ENCODE data around the gene P2RX3. TPM values are rescaled to one million over a fixed set of nuclear protein-coding genes. Genes with fewer than 3 reads are reported as not detected.

Gene P2RX3
- total and polyA plus RNA-seq, 2 of the 8 experiments (the other 6 are each of a cell fraction or from before 2014, with no cell fraction given): 0.45 to 0.47 TPM

DNA sequence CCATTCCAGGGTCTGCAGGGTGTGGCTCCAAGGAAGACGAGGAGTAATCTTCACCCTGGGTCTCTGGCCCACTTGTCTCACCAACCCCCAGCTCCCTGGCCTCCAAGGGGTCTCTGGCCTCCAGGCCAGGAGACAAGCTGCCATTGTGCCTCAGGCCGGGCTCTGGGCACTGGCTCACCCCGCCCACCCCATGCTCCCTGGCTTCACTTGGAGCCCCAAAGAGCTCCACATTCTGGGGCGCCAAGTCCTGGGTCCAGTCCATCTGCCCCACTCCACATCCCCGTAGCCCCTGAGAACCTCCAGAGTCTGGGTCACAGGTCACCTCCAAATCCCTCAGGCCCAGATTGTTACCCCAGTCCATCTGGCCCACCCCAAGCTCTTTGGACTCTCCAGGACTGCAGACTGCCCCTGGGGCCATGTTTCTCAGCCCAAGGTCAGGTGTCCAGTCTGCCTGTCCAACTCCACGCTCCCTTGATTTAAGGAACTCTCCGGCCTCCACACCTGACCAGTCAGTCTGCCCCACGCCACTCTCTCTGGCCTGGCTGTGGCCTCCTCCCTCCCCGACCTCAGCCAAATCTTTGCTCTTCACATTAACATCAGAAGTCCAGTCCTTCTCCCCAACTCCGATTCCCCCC, 29.6 kb upstream of the P2RX3 start (continued):
- TF ChIP-seq, protein P1, sequence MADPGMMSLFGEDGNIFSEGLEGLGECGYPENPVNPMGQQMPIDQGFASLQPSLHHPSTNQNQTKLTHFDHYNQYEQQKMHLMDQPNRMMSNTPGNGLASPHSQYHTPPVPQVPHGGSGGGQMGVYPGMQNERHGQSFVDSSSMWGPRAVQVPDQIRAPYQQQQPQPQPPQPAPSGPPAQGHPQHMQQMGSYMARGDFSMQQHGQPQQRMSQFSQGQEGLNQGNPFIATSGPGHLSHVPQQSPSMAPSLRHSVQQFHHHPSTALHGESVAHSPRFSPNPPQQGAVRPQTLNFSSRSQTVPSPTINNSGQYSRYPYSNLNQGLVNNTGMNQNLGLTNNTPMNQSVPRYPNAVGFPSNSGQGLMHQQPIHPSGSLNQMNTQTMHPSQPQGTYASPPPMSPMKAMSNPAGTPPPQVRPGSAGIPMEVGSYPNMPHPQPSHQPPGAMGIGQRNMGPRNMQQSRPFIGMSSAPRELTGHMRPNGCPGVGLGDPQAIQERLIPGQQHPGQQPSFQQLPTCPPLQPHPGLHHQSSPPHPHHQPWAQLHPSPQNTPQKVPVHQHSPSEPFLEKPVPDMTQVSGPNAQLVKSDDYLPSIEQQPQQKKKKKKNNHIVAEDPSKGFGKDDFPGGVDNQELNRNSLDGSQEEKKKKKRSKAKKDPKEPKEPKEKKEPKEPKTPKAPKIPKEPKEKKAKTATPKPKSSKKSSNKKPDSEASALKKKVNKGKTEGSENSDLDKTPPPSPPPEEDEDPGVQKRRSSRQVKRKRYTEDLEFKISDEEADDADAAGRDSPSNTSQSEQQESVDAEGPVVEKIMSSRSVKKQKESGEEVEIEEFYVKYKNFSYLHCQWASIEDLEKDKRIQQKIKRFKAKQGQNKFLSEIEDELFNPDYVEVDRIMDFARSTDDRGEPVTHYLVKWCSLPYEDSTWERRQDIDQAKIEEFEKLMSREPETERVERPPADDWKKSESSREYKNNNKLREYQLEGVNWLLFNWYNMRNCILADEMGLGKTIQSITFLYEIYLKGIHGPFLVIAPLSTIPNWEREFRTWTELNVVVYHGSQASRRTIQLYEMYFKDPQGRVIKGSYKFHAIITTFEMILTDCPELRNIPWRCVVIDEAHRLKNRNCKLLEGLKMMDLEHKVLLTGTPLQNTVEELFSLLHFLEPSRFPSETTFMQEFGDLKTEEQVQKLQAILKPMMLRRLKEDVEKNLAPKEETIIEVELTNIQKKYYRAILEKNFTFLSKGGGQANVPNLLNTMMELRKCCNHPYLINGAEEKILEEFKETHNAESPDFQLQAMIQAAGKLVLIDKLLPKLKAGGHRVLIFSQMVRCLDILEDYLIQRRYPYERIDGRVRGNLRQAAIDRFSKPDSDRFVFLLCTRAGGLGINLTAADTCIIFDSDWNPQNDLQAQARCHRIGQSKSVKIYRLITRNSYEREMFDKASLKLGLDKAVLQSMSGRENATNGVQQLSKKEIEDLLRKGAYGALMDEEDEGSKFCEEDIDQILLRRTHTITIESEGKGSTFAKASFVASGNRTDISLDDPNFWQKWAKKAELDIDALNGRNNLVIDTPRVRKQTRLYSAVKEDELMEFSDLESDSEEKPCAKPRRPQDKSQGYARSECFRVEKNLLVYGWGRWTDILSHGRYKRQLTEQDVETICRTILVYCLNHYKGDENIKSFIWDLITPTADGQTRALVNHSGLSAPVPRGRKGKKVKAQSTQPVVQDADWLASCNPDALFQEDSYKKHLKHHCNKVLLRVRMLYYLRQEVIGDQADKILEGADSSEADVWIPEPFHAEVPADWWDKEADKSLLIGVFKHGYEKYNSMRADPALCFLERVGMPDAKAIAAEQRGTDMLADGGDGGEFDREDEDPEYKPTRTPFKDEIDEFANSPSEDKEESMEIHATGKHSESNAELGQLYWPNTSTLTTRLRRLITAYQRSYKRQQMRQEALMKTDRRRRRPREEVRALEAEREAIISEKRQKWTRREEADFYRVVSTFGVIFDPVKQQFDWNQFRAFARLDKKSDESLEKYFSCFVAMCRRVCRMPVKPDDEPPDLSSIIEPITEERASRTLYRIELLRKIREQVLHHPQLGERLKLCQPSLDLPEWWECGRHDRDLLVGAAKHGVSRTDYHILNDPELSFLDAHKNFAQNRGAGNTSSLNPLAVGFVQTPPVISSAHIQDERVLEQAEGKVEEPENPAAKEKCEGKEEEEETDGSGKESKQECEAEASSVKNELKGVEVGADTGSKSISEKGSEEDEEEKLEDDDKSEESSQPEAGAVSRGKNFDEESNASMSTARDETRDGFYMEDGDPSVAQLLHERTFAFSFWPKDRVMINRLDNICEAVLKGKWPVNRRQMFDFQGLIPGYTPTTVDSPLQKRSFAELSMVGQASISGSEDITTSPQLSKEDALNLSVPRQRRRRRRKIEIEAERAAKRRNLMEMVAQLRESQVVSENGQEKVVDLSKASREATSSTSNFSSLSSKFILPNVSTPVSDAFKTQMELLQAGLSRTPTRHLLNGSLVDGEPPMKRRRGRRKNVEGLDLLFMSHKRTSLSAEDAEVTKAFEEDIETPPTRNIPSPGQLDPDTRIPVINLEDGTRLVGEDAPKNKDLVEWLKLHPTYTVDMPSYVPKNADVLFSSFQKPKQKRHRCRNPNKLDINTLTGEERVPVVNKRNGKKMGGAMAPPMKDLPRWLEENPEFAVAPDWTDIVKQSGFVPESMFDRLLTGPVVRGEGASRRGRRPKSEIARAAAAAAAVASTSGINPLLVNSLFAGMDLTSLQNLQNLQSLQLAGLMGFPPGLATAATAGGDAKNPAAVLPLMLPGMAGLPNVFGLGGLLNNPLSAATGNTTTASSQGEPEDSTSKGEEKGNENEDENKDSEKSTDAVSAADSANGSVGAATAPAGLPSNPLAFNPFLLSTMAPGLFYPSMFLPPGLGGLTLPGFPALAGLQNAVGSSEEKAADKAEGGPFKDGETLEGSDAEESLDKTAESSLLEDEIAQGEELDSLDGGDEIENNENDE (IDR thresholded peaks at IDR 0.05; ENCODE audit: insufficient replicate concordance, low read length): no peak
- TF ChIP-seq CBX5 (IDR thresholded peaks at IDR 0.05; ENCODE audit: low read depth, low read length) (no peak), SAP30 (IDR thresholded peaks at IDR 0.05; ENCODE audit: insufficient read depth, insufficient replicate concordance, low read length) (no peak), ATF2 (IDR thresholded peaks at IDR 0.05; ENCODE audit: low read length) (no peak), RFX5 (IDR thresholded peaks at IDR 0.05; ENCODE audit: borderline replicate concordance, low read depth, low read length) (no peak), RAD21 (IDR thresholded peaks at IDR 0.05 in 1 of 2, conservative IDR thresholded peaks at IDR 0.05 in 1 of 2; ENCODE audit: low read depth in 2 of 2, low read length in 2 of 2) (no peak)

Measured in H1 (cell line).